ENCODE data around the gene GALNT1. TPM values are rescaled to one million over a fixed set of nuclear protein-coding genes. Genes with fewer than 3 reads are reported as not detected.

Gene GALNT1
- 10 to 100 TPM; 40.3 to 61.5 (median 47.7) TPM for total RNA-seq

DNA sequence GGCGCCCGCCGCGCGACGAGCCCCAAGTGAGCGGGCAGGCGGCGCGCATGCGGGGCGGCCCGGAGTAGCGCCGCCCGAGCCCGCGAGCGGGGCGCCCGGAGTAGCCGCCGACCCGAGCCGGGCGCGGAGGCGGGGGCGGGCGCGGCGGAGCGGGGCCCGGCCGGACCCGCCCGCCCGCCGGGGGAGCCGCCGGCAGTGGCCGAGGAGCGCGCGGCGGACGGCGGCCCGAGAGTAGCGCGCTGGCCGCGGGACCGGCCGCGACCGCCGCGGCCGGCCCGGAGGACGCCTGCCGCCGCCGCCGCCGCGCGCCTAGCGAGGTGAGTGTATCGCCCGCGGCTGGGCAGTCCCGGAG, at the start of gene GALNT1:
GALNT1 (plus strand) TSS at position 195 of the 352 bp plus-strand sequence. CDS start 72,923 bp downstream, outside the sequence.
- TF ChIP-seq, protein P1, sequence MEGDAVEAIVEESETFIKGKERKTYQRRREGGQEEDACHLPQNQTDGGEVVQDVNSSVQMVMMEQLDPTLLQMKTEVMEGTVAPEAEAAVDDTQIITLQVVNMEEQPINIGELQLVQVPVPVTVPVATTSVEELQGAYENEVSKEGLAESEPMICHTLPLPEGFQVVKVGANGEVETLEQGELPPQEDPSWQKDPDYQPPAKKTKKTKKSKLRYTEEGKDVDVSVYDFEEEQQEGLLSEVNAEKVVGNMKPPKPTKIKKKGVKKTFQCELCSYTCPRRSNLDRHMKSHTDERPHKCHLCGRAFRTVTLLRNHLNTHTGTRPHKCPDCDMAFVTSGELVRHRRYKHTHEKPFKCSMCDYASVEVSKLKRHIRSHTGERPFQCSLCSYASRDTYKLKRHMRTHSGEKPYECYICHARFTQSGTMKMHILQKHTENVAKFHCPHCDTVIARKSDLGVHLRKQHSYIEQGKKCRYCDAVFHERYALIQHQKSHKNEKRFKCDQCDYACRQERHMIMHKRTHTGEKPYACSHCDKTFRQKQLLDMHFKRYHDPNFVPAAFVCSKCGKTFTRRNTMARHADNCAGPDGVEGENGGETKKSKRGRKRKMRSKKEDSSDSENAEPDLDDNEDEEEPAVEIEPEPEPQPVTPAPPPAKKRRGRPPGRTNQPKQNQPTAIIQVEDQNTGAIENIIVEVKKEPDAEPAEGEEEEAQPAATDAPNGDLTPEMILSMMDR (IDR thresholded peaks at IDR 0.05; ENCODE audit: low read depth): no peak

DNA sequence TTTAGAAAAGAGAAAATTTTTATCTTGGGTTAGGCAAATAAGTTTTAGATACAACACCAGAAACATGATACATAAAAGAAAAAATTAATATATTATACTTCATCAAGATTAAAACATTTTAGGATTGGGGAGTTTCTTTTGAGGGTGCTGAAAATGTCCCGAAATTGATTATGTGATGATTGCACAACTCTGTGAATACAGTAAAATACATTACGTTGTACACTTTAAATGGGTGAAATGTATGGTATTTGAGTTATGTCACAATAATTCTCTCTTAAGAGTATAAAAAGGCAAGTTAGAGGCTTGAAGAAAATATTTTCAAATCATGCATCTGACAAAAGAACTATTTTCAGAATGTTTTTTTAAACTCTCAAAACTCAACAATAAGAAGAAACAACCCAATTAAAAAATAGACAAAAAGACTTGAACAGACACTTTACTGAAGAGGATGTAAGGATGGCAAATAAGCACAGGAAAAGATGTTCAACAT, 47.6 kb upstream of the GALNT1 start:
- TF ChIP-seq, protein P1 (IDR thresholded peaks at IDR 0.05; ENCODE audit: low read depth): no peak

DNA sequence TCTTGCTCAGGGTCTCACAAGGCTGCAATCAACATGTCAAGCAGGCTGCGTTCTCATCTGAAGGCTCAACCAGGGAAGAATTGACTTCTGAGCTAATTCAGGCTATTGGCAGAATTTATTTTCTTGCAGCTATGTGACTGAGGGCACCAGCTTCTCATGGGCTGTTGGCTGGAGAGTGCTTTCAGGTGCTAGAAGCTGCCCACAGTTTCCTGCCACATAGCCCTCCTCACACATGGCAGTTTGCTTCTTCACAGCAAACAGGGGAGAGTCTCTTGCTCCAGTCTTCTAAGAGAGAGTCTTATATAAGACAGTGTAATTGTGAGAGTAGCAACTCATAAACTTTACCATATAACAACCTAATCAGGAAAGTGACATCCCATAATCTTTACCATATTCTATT, 46.2 kb upstream of the GALNT1 start:
- TF ChIP-seq, protein P1 (IDR thresholded peaks at IDR 0.05; ENCODE audit: low read depth): no peak

DNA sequence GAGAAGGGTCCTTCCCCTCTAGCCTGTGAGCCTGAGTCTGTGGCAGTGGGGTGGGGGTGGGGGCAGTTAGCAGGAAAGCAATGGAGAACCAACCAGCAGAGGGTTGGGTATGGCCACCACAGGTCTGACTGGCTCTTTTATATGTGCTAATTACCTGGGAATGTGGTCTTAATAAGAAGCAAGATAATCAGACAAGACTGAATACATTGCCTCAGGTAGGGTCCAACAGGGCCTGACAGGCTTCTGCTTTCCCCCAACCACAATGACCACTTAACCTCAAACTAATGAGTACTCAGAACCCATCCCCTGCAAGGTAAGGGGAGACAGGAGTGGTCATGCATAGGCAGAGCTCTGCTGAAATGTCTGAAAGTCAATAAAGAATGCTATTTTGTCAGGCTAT, 39.2 kb upstream of the GALNT1 start:
- TF ChIP-seq, protein P1 (IDR thresholded peaks at IDR 0.05; ENCODE audit: low read depth): no peak

DNA sequence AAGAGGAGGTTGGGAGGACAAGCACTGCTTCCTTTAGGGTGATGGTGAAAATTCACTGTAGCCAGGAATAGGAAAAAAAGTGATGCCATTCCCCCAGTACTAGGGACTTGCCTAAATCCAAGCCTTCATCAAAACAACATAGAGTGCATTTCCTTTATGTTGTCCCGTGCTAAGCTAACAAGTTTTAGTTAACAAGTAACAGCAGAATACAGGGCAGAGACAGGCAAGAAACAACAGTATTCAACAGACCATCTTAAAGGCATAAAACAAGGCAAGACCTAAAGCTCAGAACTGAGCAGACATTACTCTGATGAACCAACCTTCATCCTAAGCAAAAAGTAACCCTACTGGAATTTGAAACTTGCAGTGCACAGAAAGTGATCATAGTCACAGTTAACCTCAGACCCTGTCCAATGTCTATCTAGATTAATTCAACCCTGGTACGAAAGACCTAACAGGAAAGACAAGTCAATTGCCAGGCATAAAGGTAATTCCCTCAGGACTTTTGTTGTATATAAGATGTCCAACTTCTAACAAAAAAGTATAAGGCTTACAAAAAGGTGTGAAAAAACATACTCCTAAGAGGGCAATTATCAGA, 34.4 kb upstream of the GALNT1 start:
- TF ChIP-seq, protein P1 (IDR thresholded peaks at IDR 0.05; ENCODE audit: low read depth): no peak

DNA sequence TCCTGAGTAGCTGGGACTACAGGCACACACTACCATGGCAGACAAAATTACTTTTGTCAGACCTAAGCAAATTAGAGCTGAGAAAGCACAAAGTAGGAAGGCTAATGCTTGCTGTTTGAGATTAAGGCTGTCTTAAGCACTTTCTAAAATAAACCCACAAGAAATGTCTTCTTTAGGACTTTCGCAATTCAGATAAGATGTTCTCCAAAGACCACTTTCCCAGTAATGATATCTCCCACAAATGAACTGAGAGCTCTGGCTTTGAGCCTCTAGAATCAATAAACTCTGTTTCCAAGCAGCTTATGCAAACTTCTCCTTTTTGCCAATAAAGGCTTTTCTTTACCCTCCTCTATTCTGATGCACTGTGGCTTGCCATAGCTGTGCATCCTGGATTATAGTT, 32.0 kb upstream of the GALNT1 start:
- TF ChIP-seq, protein P1 (IDR thresholded peaks at IDR 0.05; ENCODE audit: low read depth): no peak

DNA sequence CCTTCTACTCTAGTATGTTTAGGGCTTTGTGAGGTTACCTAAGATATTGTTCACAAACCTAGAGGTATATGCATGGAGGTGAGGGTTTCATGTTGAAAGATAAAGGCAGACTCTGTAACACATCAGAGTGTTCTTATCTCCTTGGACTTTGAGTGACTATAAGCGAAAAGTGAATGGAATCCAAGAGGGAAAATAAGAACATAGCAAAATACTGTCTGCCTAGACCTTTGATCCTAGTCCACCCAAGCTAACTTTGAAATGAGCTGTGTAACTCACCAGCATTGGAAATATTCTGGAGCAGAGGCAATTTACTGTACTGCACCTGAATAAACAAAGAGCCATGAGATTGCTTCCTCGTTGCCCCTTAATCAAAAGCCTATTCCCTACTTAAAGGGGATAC, 28.2 kb upstream of the GALNT1 start:
- TF ChIP-seq, protein P1 (IDR thresholded peaks at IDR 0.05; ENCODE audit: low read depth): no peak
